CD4-positive, alpha-beta T cell treated with Interleukin-4 for 4 hours (primary cell): ENCODE measurements around the gene SPON1.
"Not testable (repeated sequence)": the region's sequence is repeated elsewhere in the genome, so short reads cannot be mapped to it uniquely, and the experiment has no call there.

Experiments
- DNase-seq: peaks from one replicate; pipeline ENCODE4 v3.0.0-alpha.2; 2020

Gene SPON1

DNA sequence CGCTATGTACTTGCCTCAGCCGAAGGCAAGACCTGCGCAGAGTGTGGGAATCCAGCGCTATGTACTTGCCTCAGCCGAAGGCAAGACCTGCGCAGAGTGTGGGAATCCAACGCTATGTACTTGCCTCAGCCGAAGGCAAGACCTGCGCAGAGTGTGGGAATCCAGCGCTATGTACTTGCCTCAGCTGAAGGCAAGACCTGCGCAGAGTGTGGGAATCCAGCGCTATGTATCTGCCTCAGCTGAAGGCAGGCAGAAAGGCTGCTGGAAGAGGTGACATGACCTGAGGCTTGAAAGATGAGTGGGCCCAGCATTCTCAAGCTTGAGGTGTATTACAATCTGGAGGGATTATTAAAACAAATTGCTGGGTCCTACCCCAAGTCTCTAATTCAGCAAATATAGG, 290.0 kb downstream of the SPON1 start:
- DNase-seq = not testable (repeated sequence)

DNA sequence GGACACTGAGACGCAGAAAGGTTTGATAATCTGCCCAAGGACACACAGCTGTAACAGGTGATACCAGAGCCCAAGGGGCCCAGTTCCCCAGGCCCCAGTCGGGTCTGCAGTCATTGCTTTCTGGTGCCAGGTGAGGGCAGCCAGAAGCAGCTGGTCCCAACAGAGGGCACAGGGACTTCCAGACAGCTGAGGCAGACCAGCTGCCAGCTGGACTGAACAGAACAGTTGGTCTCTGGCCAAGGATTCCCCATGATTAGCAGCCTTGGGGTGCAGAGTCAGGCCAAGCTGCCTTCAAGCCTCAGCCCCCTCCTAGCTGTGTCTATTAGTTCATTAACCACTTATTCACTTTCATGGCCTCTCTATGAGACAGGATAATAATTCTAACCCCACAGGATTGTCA, 290.9 kb downstream of the SPON1 start:
- no peak for DNase-seq

DNA sequence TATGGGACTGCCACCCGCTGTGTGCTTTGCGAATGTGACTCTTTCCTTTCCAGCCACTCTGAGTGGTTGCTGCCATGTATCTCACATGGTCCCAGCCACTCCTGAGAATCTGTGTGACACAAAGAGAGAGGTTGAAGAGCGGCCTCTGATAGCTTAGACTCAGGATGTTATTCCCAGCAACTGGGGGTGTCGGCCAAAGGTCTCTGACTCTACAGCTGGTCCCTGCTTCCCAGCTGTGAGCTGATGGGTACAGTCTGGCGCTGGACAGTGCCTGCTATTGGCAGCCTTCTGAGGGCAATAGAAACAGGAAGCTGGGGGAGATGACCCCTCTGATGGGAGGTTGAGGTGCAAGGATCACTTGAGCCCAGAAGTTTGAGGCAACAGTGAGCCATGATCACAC, 291.3 kb downstream of the SPON1 start:
- DNase-seq = no peak

DNA sequence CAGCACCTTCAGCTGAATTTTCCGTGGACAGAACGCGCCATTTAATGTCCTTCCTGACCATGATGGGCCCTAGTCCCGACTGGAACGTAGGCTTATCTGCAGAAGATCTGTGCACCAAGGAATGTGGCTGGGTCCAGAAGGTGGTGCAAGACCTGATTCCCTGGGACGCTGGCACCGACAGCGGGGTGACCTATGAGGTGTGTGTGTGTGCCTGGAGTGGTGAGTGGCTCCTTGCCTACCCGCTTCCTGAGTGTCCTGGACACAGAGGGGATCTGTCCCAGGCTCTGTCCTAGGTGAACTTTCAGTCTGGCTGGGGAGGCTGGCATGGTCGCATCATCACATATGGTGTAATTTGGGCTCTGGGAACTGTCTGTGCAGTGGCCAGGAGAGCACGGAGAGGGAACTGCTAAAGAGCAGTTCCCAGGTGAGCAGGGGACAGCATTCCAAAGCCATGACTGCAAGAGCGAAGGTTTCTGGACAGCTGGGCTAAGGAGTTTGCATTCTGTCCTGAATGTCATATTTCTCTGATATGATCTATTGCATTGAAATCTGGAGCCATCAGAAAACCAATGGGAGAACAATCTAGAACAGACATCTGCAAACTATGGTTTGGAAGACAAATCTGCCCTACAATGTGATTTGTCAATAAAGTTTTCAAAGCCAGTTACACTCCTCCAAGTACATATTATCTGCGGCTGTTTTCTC, 292.2 kb downstream of the SPON1 start:
- DNase-seq = no peak

DNA sequence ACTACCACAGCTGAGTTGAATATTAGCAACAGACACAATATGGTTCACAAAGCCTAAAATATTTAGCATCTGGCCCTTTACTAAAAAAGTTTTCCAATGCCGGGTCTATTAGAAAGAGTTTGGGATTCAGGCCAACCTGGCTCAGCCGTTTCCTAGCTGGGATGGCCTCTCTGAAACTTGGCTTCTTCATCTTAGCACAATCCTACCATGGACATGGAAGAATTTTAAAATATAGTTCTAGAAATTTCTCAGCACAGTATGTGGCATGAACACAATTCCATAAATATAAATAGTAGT, 292.7 kb downstream of the SPON1 start:
- no peak for DNase-seq

DNA sequence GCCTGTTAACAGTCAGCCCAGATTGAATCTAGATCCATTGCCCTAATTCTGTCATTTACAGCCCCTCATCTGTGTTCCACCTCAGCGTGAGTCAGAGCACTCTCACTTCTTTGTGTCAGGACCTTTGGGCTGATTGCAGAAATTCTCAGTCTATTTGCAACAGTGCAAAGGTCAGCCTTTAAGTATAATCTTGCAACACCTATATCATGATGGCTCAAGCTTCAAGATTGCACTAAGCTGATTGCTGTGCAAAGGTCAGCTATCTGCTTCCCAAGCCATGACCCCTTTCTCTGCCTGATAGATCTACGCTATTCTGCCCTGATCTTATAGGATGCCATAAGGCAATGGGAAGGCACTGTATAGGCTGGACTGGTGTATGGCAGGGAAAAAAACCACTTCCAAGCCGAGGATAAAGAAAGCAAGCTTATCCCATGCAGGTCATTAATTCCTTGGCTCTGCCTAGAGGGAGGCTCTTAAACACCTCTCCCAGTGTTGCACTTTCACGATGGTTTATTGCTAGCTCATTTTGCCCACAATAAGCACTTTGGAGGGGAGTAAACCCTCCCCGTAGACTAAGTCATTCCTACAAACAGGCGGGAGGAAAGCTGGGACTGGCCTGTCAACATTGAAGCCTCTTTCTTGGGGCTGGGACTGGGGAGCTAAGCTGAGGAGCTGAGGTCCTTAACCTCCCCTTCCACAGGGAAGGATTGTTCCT, 295.9 kb downstream of the SPON1 start:
- DNase-seq = no peak

DNA sequence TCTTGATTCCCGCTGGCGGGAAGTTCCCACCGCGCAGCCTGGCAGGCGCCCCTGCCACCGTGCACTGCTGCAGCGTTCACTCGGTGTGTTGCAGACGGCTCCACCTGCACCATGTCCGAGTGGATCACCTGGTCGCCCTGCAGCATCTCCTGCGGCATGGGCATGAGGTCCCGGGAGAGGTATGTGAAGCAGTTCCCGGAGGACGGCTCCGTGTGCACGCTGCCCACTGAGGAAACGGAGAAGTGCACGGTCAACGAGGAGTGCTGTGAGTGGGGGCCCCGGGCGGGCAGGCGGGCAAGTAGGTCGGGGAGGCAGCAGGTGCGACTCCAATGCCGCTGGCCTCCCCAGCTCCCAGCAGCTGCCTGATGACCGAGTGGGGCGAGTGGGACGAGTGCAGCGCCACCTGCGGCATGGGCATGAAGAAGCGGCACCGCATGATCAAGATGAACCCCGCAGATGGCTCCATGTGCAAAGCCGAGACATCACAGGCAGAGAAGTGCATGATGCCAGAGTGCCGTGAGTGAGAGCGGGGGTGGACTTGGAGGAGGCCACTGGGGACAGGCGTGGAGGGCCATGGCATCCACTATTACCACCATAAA, 296.8 kb downstream of the SPON1 start:
- no peak for DNase-seq

DNA sequence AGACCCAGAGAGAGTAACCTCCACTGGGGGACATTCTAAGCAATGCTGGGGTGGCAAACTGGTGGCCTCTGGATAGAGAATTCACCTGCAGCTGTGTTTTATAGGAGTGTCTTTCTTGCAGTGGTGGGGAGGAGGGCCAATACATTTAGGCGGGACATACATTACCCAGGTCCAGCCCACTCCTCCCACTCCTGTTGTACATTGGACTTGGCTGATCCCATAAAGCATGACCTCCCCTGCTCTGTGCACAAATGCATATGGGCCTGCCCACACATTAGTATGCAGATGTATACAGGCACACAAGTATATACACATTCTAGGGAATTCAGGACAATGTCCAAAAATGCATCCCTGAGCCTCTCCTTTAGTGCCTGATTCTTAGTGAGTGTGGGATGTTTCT, 297.4 kb downstream of the SPON1 start:
- no peak for DNase-seq

DNA sequence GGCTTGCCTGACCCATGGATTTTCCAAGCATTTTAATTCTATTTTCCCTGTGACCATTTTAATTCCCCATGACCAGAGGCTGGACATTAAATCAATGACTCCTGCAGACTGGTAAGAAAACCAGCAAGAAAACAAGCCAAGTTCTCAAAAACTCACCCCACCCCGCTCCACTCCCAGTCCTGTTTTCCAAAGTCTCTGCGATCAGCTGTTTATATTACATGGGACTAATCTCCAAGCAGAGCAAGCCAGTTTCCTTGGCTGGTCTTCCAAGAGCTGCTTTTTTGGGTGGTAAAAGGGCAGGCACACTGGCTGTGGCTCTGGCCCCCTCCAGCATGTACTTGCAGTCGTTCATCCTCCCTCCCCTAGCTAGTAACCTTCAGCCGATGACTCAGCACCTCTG, 298.5 kb downstream of the SPON1 start:
- no peak for DNase-seq

DNA sequence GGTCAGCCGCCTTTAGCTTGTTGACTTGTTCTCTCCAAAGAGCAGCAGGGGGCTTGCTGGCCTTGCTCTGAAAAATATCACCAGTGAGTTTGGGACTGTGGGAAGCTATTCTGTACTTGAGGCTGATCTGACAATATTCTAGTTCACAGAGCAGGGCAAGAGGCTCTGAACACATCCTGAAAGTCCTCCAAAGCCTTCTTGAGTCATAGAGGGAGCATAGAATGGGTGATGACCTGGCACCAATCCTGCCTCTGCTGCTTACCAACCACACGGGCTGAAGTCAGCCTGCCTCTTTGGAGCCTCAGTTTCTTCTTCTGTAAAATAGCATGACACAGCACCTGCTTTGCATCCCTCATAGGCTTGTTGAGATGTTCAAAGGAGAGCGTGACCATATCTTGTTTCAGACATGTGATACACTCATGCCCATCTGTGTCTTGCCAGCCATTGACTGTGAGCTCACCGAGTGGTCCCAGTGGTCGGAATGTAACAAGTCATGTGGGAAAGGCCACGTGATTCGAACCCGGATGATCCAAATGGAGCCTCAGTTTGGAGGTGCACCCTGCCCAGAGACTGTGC, 299.8 kb downstream of the SPON1 start:
- no peak for DNase-seq

DNA sequence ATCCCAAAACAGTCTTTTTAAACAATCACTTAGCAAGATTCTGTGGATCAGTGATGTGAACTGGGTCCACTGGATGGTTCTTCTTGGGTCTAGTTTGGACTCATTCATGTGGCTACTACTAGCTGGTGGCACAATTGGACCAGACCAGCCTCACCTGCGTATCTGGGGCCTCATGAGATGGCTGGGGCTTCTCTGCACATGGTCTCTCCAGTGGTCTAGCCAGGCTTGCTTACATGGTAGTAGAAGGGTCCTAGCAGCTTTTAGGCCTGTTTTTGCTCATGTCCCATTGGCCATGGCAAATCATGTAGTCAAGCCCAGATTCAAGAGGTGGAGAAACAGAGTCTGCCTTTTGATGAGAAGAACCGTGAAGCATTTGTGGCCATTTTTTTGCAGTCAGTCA, 302.4 kb downstream of the SPON1 start:
- DNase-seq = no peak

DNA sequence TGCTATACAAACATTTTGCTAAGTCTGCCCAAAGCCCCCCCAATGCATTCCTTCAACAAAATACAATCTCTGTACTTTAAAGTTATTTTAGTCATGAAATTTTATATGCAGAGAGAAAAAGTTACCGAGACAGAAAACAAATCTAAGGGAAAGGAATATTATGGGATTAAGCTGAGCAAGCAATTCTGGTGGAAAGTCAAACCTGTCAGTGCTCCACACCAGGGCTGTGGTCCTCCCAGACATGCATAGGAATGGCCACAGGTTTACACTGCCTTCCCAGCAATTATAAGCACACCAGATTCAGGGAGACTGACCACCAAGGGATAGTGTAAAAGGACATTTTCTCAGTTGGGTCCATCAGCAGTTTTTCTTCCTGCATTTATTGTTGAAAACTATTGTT, 304.1 kb downstream of the SPON1 start:
- DNase-seq = no peak

DNA sequence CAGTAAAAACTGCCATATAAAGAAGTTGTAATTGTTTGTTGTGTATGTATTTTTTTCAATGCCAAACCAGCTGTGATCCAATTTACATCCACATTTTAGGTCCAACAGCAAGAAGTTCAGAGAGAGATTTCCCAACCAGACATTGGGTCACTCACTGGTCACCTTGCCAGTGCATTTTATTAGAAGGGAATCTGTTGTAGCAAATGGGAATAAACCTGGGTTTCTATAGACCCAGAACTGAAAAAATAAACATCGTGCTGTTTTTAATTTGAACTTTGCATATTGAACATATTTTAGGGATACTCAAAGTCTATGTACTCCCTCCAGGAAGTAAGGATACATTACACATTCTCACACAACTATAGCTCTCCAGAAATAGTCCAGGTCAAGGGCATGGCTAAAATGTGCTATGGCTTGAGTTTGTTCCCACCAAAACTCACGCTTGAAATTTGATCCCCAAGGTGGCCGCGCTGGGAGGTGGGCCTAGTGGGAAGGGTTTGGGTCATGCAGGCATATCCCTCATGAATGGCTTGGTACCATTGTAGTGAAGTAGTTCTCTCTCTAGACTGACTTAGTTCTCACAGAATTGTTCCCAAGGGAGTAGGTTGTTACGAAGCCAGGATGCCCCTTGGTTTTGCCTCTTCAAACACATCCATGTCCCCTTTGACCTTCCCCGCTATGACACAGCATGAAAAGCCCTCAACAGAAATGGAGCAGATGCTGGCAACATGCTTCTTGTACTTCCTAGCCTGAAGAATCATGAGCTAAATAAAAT, 305.5 kb downstream of the SPON1 start:
- no peak for DNase-seq

DNA sequence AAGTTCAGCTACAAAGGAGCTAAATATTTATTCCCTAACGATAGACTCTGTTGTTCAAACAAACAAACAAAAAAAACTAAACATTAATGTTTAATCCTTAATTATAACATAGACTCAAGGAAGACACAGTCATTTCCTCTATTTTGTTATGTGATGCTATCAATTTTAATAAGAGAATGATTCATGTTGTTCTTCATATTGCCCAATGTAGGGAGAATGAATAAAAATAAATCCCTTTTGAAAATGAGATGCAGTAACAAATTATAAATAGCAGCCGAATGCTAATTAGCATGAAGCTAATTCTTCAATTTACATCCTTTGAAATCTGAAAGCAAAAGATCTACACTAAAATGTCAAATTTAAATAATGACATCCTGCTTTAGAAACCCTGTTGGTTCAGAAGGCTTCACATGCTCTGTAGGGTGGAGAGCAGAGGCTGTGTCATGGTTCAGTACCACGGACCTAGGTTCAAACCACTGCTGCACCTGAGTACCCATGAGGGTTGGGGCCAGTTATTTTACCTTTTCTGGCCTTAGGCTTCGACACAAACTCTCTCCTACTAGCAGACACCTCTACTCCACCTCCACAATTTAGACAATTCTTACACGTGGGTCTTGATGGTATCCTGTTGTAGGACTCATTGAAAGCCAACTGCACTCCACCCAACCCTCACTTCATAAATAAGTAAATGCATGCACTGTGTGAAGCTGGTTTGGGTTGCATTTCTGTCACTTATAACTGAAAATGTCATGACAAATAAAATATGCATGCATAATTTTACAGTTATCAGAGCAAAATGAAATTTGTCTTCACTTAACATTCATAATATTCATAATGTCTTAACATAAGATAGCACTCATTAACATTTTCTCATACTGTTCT, 307.4 kb downstream of the SPON1 start:
- DNase-seq = no peak

DNA sequence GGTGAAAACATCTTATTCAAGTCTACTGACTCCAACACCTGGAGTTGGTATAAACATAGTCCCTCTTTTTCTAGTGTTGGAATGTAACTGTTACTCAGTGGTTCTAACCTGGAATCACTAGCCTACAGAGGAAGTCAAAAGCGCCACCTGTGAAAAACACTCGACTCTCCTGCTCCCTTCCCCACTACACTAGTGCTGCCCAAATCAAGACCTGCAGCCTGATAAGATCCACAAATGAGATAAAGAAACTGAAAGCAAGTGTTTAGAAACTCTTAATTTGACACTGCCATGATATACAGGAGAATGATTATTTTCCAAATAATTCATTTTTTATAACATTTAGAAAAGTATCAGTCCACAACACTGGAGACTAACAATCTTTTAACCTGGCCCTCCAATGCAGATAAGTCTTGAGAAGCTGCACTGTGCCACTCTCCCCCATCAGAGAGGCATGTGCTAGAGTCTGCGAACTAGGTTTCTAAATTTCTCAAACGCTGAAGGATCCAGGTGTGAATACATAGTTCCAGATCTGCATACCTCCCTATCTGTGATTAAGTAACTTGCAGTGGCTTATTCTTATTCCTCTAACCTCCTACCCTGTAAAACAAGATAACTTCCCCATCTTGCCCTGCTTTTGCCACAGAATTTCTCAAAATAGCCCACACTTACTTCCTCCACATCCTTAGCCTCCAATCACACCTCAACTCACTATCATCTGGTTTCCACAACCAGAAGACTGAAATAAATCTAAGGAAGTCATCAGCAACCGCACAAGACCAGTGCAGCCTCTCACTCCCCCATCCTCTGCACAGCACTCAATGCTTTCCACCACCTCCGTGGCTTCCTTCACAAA, 308.4 kb downstream of the SPON1 start:
- DNase-seq = peak; percentile 26

DNA sequence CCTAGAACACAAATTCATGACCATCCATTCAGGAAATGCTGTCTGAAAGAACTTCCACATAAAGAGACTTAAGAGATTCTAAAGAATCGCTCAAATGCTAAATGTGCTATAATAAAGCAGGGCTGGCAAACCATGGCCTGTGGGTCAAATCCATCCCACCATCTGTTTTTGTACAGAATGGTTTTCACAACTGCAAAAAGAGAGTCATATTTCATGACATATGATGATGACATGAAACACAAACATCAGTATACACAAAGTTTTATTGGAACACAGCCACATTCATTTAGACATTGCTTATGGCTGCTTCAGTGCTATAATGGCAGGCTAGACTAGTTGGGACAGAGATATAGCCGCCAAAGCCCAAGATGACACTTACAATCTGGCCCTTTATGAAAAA, 311.4 kb downstream of the SPON1 start:
- no peak for DNase-seq

DNA sequence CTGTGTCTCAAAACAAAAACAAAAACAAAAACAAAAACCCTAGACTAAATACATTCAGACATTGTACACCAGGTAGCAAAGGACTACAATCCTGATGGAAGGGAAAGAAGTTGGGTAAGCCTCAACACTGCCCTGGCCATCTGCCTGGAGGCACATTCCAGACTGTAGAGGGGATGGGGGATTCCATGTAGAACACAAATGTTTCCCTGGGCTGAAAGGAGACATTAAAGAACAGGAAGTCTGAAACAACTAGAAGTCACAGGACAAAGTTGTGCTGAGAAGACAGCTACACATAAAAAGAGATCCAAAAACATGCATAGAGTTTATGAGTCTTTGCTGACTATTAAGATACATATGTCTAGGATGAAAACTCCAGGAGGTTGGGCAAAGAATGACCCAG, 312.6 kb downstream of the SPON1 start:
- DNase-seq = no peak

DNA sequence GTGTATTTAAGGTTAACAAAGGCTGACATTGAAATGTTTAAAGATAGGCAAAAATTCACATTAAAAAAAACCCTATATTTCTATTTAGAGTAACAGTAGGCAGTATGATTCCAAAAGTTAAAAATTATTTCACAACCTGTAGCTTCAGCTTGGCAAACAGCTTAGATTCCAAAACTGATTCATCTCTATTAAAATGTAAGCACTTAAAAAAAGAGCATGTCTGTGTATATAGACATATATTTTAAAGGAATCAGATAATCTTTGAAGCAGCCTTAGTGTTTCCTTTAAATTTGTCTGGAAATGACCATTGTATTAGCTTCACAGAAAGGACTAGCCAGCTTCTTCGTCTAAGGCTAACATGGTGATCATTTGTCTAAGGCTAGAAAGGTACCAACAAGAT, 316.3 kb downstream of the SPON1 start:
- DNase-seq = not testable (repeated sequence)

DNA sequence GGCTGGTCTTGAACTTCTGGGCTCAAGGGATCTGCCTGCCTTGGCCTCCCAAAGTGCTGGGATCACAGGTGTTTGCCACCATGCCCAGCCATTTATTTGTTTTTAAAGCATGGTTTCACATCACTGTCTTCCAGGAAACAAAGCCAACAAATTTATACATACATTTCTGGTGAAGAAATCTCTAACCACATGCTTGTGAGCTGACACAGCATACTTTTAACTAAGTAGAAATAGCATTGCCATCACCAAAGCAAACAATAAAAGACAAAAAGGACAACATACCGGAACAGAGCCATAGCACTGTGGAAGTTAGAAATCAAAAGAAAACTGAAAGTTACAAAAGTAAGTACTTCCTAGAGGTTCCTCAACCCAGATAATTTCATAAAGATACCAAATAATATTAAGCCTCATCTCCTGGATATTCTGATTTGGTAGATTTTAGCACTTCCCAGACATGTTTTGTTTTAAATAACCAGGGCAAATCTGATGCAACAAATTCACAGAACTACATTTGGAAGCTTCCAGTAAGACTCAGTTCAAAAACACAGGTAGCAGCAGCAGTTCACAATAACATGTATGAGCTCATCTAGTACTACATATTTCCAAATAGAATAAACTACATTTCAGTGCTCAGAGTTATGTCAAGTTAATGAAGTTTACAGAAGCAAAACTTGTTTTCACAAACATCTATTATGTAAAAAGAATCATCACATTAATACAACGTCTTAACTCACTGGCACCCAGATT, 325.8 kb downstream of the SPON1 start:
- DNase-seq = peak; percentile 11

DNA sequence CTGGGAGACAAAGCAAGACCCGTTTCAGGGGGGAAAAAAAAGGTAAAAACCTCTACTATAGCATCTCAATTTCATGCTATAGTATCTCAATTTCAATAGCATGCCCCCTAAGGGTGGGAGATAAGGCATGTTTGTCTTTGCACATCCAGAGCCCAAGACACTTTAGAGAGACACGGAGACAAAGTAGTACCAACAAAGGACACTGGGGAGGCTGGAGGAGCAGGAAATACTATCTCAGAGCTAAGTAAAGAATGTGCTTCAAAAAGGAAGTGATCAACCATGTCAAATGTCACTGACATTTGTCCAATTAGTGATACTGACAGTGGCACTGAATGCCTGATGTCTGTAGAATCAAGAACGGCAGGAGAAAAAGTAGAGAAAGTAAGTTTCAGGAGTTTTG, 327.9 kb downstream of the SPON1 start:
- no peak for DNase-seq

DNA sequence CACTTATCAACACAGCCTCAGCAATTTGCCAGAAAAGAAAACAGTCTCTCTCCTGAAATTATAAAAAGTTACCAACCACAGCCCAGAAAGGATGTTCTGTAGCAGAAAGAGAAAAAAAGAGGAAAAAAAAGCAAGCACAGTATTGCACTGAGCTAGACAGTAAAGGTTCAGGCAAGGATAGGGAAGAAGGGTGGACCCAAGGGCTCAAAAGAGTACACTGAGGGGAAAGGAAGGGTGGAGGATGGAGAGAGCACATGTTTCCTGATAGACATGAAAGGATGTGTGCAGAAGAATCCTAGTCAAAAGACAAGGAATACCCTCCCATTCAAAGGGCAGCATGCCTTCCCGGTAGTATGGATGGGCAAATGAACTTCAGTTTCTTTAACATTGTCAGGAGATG, 337.4 kb downstream of the SPON1 start:
- DNase-seq = no peak
